Measurements from ENCODE around the gene TMBIM1. TPM values are rescaled to one million over a fixed set of nuclear protein-coding genes. Genes with fewer than 3 reads are reported as not detected.

The TMBIM1 gene
- 10.4 TPM for polyA plus RNA-seq (2013, experiment 1 of 2)
- 10.7 TPM for polyA plus RNA-seq (2013, experiment 2 of 2)

- H3K4me2 ChIP-seq (ENCODE audit: insufficient read depth, low read length, poor library complexity, severe bottlenecking) = peak within 1 kb of the TSS; percentile 58
- peaks cover 0 to 4% of the 10 kb centered on the region in 2 donors for H3K9me3 ChIP-seq (replicated peaks in 1 of 2; ENCODE audit: control insufficient read depth in 2 of 2, insufficient read depth in 1 of 2, low read depth in 1 of 2, low read length in 2 of 2)
- no peak within 1 kb of the TSS for H2BK12ac ChIP-seq (ENCODE audit: low read length)
- peak within 1 kb of the TSS; percentile 94 for H3K18ac ChIP-seq (ENCODE audit: low read length)
- no peaks in the 10 kb centered on the region for H3K36me3 ChIP-seq (replicated peaks in 1 of 2; ENCODE audit: control insufficient read depth in 2 of 2, insufficient read depth in 2 of 2, low read length in 2 of 2)
- peak within 1 kb of the TSS in 1 of 2 donors; percentile 76 for H3K4me3 ChIP-seq (ENCODE audit: low read length in 2 of 2)
- peak; percentile 61 for DNase-seq (ENCODE audit: low spot score)
- H3K79me1 ChIP-seq (ENCODE audit: low read depth, low read length) = no peaks in the 10 kb centered on the region
- H3K9ac ChIP-seq (ENCODE audit: low read depth, low read length, poor library complexity) = peak within 1 kb of the TSS; percentile 57
- H2BK120ac ChIP-seq (ENCODE audit: low read depth, low read length) = peak within 1 kb of the TSS; percentile 96
- H2BK5ac ChIP-seq (ENCODE audit: low read length) = peak within 1 kb of the TSS; percentile 11
- peak within 1 kb of the TSS; percentile 72 for H2AFZ ChIP-seq (ENCODE audit: low read length)
- H2AK5ac ChIP-seq (ENCODE audit: low read depth, low read length) = peak within 1 kb of the TSS; percentile 87
- H2BK15ac ChIP-seq (ENCODE audit: low read length) = peak within 1 kb of the TSS; percentile 91
- H3K14ac ChIP-seq (ENCODE audit: low read length) = peak within 1 kb of the TSS; percentile 64
- peaks cover 0 to 46% (median 2%) of the 10 kb centered on the region in 3 experiments for H3K27me3 ChIP-seq (ENCODE audit: control insufficient read depth in 3 of 3, insufficient read depth in 3 of 3, low read depth in 1 of 3, low read length in 3 of 3)
- H3K4me1 ChIP-seq (ENCODE audit: control insufficient read depth in 2 of 2, insufficient read depth in 1 of 2, low read depth in 1 of 2, low read length in 2 of 2) = peaks cover 5 to 18% of the 10 kb centered on the region in 2 donors
- H4K8ac ChIP-seq (ENCODE audit: low read depth, low read length) = no peak within 1 kb of the TSS
- no CpG with 5 or more reads among the region's 63 CpGs for WGBS, 2 donors (ENCODE audit: extremely low coverage in 2 of 2, insufficient read length in 2 of 2, insufficient replicate concordance in 1 of 2)
- no peak within 1 kb of the TSS for H3K23ac ChIP-seq (ENCODE audit: low read depth, low read length, poor library complexity)
- peak within 1 kb of the TSS; percentile 5 for H4K91ac ChIP-seq (ENCODE audit: low read depth, low read length, poor library complexity)
- no peak within 1 kb of the TSS for H3K4ac ChIP-seq (ENCODE audit: low read length)
- H3K27ac ChIP-seq (replicated peaks; ENCODE audit: low read length) = no peak within 1 kb of the TSS
These were observed at the start of gene TMBIM1 for GRCh38 chr2:218292048-218293014. TMBIM1 (minus strand) TSS chr2:218292503; CDS start chr2:218282141, 10,362 bp downstream.

GRCh38 chr2:218341381-218341780, 49.1 kb upstream of the TMBIM1 start:
- DNase-seq (ENCODE audit: low spot score) = no peak
- Histone ChIP-seq H2AK5ac (ENCODE audit: low read depth, low read length) (no peak overlapping the region), H2AFZ (ENCODE audit: low read length) (no peak overlapping the region), H3K36me3 (replicated peaks in 1 of 2; ENCODE audit: control insufficient read depth in 2 of 2, insufficient read depth in 2 of 2, low read length in 2 of 2) (peaks cover 0 to 2% of the 10 kb centered on the region in 2 donors), H4K91ac (ENCODE audit: low read depth, low read length, poor library complexity) (no peak overlapping the region), H3K14ac (ENCODE audit: low read length) (no peak overlapping the region), H2BK15ac (ENCODE audit: low read length) (no peak overlapping the region), H3K18ac (ENCODE audit: low read length) (peak overlapping the region; percentile 77), H3K4me3 (ENCODE audit: low read length in 2 of 2) (no peak overlapping the region), H3K4me1 (ENCODE audit: control insufficient read depth in 2 of 2, insufficient read depth in 1 of 2, low read depth in 1 of 2, low read length in 2 of 2) (peaks cover 2 to 4% of the 10 kb centered on the region in 2 donors), H3K27me3 (ENCODE audit: control insufficient read depth in 3 of 3, insufficient read depth in 3 of 3, low read depth in 1 of 3, low read length in 3 of 3) (peaks cover 0 to 20% (median 0%) of the 10 kb centered on the region in 3 experiments), H3K79me1 (ENCODE audit: low read depth, low read length) (peaks cover 1% of the 10 kb centered on the region), H3K9me3 (replicated peaks in 1 of 2; ENCODE audit: control insufficient read depth in 2 of 2, insufficient read depth in 1 of 2, low read depth in 1 of 2, low read length in 2 of 2) (no peaks in the 10 kb centered on the region), H3K27ac (replicated peaks; ENCODE audit: low read length) (no peak overlapping the region), H3K4ac (ENCODE audit: low read length) (no peak overlapping the region), H3K9ac (ENCODE audit: low read depth, low read length, poor library complexity) (no peak overlapping the region), H3K4me2 (ENCODE audit: insufficient read depth, low read length, poor library complexity, severe bottlenecking) (no peak overlapping the region), H2BK120ac (ENCODE audit: low read depth, low read length) (no peak overlapping the region), H2BK12ac (ENCODE audit: low read length) (no peak overlapping the region), H2BK5ac (ENCODE audit: low read length) (no peak overlapping the region), H3K23ac (ENCODE audit: low read depth, low read length, poor library complexity) (peak overlapping the region; percentile 58), H4K8ac (ENCODE audit: low read depth, low read length) (no peak overlapping the region)
- WGBS, 2 donors (ENCODE audit: extremely low coverage in 2 of 2, insufficient read length in 2 of 2, insufficient replicate concordance in 1 of 2) = no CpG with 5 or more reads among the region's 8 CpGs

- H3K9me3 ChIP-seq (replicated peaks in 1 of 2; ENCODE audit: control insufficient read depth in 2 of 2, insufficient read depth in 1 of 2, low read depth in 1 of 2, low read length in 2 of 2) = no peaks in the 10 kb centered on the region
- H3K23ac ChIP-seq (ENCODE audit: low read depth, low read length, poor library complexity) = no peak overlapping the region
- no peak overlapping the region for H2AFZ ChIP-seq (ENCODE audit: low read length)
- H3K4me3 ChIP-seq (ENCODE audit: low read length in 2 of 2) = no peak overlapping the region
- H3K14ac ChIP-seq (ENCODE audit: low read length) = no peak overlapping the region
- H3K27ac ChIP-seq (replicated peaks; ENCODE audit: low read length) = no peak overlapping the region
- peak overlapping the region; percentile 20 for H2BK5ac ChIP-seq (ENCODE audit: low read length)
- no CpG with 5 or more reads among the region's 9 CpGs for WGBS, 2 donors (ENCODE audit: extremely low coverage in 2 of 2, insufficient read length in 2 of 2, insufficient replicate concordance in 1 of 2)
- H3K4me1 ChIP-seq (ENCODE audit: control insufficient read depth in 2 of 2, insufficient read depth in 1 of 2, low read depth in 1 of 2, low read length in 2 of 2) = peaks cover 2 to 4% of the 10 kb centered on the region in 2 donors
- H3K9ac ChIP-seq (ENCODE audit: low read depth, low read length, poor library complexity) = no peak overlapping the region
- H2AK5ac ChIP-seq (ENCODE audit: low read depth, low read length) = peak overlapping the region; percentile 61
- no peak overlapping the region for H4K91ac ChIP-seq (ENCODE audit: low read depth, low read length, poor library complexity)
- H3K27me3 ChIP-seq (ENCODE audit: control insufficient read depth in 3 of 3, insufficient read depth in 3 of 3, low read depth in 1 of 3, low read length in 3 of 3) = peaks cover 0 to 19% (median 0%) of the 10 kb centered on the region in 3 experiments
- DNase-seq (ENCODE audit: low spot score) = no peak
- no peak overlapping the region for H3K4ac ChIP-seq (ENCODE audit: low read length)
- no peak overlapping the region for H2BK12ac ChIP-seq (ENCODE audit: low read length)
- no peak overlapping the region for H4K8ac ChIP-seq (ENCODE audit: low read depth, low read length)
- no peak overlapping the region for H3K4me2 ChIP-seq (ENCODE audit: insufficient read depth, low read length, poor library complexity, severe bottlenecking)
- H2BK15ac ChIP-seq (ENCODE audit: low read length) = no peak overlapping the region
- peak overlapping the region; percentile 82 for H2BK120ac ChIP-seq (ENCODE audit: low read depth, low read length)
- peak overlapping the region; percentile 77 for H3K18ac ChIP-seq (ENCODE audit: low read length)
- H3K36me3 ChIP-seq (replicated peaks in 1 of 2; ENCODE audit: control insufficient read depth in 2 of 2, insufficient read depth in 2 of 2, low read length in 2 of 2) = peaks cover 0 to 2% of the 10 kb centered on the region in 2 donors
- peaks cover 1% of the 10 kb centered on the region for H3K79me1 ChIP-seq (ENCODE audit: low read depth, low read length)
These were observed 48.4 kb upstream of the TMBIM1 start for GRCh38 chr2:218340656-218341055.

- peaks cover 0 to 6% of the 10 kb centered on the region in 2 donors for H3K4me1 ChIP-seq (ENCODE audit: control insufficient read depth in 2 of 2, insufficient read depth in 1 of 2, low read depth in 1 of 2, low read length in 2 of 2)
- no peak overlapping the region for H3K18ac ChIP-seq (ENCODE audit: low read length)
- H4K8ac ChIP-seq (ENCODE audit: low read depth, low read length) = no peak overlapping the region
- H2BK15ac ChIP-seq (ENCODE audit: low read length) = no peak overlapping the region
- H2BK12ac ChIP-seq (ENCODE audit: low read length) = no peak overlapping the region
- no peak overlapping the region for H2BK120ac ChIP-seq (ENCODE audit: low read depth, low read length)
- no peak overlapping the region for H3K4ac ChIP-seq (ENCODE audit: low read length)
- H3K9me3 ChIP-seq (replicated peaks in 1 of 2; ENCODE audit: control insufficient read depth in 2 of 2, insufficient read depth in 1 of 2, low read depth in 1 of 2, low read length in 2 of 2) = no peaks in the 10 kb centered on the region
- H3K79me1 ChIP-seq (ENCODE audit: low read depth, low read length) = peaks cover 1% of the 10 kb centered on the region
- H3K4me3 ChIP-seq (ENCODE audit: low read length in 2 of 2) = no peak overlapping the region
- no peak overlapping the region for H3K23ac ChIP-seq (ENCODE audit: low read depth, low read length, poor library complexity)
- no peak overlapping the region for H3K27ac ChIP-seq (replicated peaks; ENCODE audit: low read length)
- DNase-seq (ENCODE audit: low spot score) = no peak
- H2AFZ ChIP-seq (ENCODE audit: low read length) = no peak overlapping the region
- no peak overlapping the region for H2AK5ac ChIP-seq (ENCODE audit: low read depth, low read length)
- no peak overlapping the region for H2BK5ac ChIP-seq (ENCODE audit: low read length)
- H3K9ac ChIP-seq (ENCODE audit: low read depth, low read length, poor library complexity) = no peak overlapping the region
- no peak overlapping the region for H4K91ac ChIP-seq (ENCODE audit: low read depth, low read length, poor library complexity)
- no CpG with 5 or more reads among the region's 3 CpGs for WGBS, 2 donors (ENCODE audit: extremely low coverage in 2 of 2, insufficient read length in 2 of 2, insufficient replicate concordance in 1 of 2)
- H3K27me3 ChIP-seq (ENCODE audit: control insufficient read depth in 3 of 3, insufficient read depth in 3 of 3, low read depth in 1 of 3, low read length in 3 of 3) = peaks cover 0 to 31% (median 0%) of the 10 kb centered on the region in 3 experiments
- no peaks in the 10 kb centered on the region for H3K36me3 ChIP-seq (replicated peaks in 1 of 2; ENCODE audit: control insufficient read depth in 2 of 2, insufficient read depth in 2 of 2, low read length in 2 of 2)
- H3K4me2 ChIP-seq (ENCODE audit: insufficient read depth, low read length, poor library complexity, severe bottlenecking) = no peak overlapping the region
- no peak overlapping the region for H3K14ac ChIP-seq (ENCODE audit: low read length)
These were observed 42.2 kb upstream of the TMBIM1 start for GRCh38 chr2:218334531-218334930.
